Stimulated activated CD8-positive, alpha-beta memory T cell treated with anti-CD3 and anti-CD28 coated beads, Interleukin-12 subunit alpha, Interleukin-12 subunit beta, amount 100 ng/mL, for 4 hours (primary cell): ENCODE results near the gene RNH1.

Experiments used
- DNase-seq: peaks from one replicate; pipeline ENCODE4 v3.0.0-alpha.2; 2020; ENCODE audit warnings: low read depth

Gene RNH1

DNA sequence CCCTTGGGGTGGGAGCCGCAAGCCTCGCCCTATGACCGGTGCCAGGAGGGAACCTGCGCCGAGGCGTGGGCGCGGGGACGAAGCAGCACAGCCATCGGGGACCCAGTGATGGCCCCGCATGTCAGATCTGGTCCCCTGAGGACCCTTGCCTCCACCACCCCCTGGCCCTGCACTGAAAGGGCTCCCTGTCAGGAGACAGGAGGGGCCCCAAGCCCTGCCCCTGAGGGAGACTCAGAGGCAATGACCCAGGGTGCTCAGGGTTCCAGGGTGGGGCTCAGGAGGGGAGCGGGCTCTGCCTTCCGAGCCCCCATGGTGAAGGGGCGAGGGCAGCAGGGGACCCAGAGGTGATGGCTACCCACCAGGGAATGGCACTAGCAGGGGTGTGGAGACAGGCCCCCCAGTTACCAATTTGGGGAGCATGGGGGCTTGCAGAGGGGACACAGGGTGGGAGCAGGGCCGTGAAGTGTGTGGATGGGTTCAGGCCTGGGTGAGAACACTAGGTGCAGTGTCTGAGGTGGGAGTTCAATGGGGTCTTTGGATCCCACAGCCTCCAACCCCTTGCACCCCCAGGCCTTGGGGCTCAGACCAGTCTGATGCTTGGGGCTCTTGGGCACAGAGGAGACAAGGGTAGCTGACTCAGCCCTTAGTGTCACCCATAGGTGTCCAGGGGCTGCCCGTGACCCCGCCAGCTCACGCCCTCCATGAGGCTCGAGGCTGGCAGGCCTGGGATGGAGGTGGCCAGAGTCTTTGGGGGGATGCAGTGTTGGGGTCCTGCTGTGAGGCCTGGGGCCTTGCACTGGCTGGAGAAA is 30.8 kb upstream of the RNH1 start:
- DNase-seq: no peak

GRCh38 chr11:536841-537621 is 30.0 kb upstream of the RNH1 start, which contains the start of gene LRRC56:
LRRC56 (plus strand) TSS chr11:537527; CDS start chr11:540685, 3,158 bp downstream.
- DNase-seq: peak; percentile 91

- peak; percentile 92 for DNase-seq
Measured at GRCh38 chr11:535519-536454, 28.7 kb upstream of the RNH1 start, which contains the start of gene HRAS. HRAS (minus strand) TSS chr11:535576.

DNA sequence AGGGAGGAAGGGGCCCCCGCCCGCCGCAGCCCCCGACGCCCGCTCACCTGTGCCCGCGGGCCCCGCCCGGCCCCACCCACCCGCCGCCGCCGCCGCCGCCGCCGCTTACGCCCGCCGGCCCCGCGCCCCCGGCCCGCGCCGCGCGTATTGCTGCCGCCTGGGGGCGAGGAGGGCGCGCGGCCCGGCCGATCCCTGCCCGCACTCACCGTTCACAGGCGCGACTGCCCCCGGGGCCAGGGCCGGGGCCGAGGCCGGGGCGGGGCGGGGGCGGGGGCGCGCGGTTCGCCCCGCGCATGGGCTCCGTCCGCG is 28.1 kb upstream of the RNH1 start:
- no peak for DNase-seq

DNA sequence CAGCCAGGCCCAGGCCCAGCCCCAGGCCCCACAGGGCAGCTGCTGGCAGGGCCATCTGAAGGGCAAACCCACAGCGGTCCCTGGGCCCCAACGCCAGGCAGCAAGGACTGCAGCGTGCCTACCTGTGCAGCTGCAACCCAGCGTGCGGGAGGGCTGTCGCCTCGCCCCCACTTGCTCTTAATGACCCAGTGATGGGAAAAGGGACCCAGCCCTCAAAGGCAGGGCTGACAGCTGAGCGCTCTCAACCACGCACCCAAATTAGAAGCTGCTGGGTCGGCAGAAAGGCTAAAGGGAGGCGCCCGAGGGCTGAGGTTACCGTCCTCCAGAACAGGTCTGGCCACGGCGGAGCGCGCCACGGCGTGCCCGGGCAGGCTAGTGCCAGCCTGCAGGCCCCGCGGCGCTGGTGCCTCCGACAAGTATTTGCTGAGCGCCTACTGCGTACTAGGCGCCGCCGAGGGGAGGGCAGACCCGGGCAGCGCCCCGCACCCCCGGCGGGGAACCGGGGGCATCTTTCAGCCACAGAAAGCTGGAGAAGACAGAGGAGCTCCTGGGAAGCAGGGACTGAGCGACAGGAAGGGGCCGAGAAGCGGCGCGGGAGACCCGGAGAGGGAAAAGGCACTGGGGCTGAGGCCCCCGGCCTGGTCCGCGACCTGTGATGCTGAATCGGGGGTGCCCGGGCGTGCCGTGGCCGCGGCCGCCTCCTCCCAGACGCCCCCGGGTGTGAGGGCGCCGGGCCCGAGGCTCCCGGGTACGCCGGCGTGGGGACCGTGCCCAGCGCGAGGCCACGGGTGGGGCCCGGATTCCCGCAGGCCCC is 27.6 kb upstream of the RNH1 start:
- DNase-seq: no peak

GRCh38 chr11:533586-534395 is 26.7 kb upstream of the RNH1 start:
- DNase-seq: no peak

GRCh38 chr11:532986-533585 is 26.0 kb upstream of the RNH1 start:
- no peak for DNase-seq

DNA sequence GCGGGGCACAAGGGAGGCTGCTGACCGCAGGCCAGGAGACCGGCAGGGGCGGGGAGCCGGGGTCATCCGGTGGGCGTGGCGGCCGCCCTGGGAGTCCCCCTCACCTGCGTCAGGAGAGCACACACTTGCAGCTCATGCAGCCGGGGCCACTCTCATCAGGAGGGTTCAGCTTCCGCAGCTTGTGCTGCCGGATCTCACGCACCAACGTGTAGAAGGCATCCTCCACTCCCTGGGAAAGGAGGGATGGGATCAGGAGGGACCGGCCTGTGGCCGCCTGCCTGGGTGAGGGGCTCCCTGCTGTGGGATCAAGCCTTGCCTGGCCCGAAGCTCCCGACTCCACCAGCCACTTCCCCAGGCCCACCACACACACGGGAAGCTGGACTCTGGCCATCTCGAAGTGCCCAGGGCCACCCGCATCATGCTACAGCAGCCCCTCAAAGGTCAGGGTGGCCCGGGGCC is 25.5 kb upstream of the RNH1 start:
- no peak for DNase-seq

GRCh38 chr11:531919-532526 is 25.0 kb upstream of the RNH1 start:
- DNase-seq: no peak

GRCh38 chr11:530960-531831 is 24.2 kb upstream of the RNH1 start:
- no peak for DNase-seq

DNA sequence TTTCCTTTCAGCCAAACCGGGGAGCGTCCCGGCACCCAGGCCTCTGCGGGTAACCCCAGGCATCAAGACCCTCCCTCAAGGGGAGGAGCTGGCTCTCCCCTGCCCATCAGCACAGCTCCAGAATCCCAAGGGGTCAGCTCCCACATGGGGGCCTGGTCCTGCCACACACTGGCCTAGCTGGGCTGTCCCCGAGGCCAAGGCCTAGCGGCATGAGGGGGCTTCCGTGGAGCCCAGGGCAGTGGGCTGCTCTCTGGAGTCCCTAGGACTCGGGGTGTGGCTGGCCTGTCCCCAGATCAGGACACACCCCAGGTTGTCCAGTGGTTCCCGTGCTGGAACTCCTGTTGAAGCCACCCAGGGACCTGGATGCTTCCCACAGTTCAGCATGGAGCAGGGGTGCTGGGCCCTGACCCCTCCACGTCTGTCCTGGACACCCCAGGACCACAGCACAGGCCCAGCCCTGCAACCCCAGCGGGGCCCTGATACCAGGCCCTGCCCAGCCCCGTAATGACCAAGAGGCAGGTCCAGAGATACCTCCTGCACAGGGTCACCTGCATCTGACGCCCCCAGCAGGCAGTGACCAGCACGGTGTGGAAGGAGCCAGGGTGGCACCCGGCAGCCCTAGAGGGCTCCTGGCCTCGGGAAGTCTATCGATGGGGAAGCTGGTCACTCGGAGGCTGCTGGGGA is 22.8 kb upstream of the RNH1 start:
- DNase-seq: no peak

GRCh38 chr11:528815-529727 is 22.0 kb upstream of the RNH1 start:
- no peak for DNase-seq

- DNase-seq: no peak
Measured at GRCh38 chr11:528166-528814, 21.2 kb upstream of the RNH1 start.

- no peak for DNase-seq
Measured at GRCh38 chr11:526192-526591, 19.1 kb upstream of the RNH1 start.

DNA sequence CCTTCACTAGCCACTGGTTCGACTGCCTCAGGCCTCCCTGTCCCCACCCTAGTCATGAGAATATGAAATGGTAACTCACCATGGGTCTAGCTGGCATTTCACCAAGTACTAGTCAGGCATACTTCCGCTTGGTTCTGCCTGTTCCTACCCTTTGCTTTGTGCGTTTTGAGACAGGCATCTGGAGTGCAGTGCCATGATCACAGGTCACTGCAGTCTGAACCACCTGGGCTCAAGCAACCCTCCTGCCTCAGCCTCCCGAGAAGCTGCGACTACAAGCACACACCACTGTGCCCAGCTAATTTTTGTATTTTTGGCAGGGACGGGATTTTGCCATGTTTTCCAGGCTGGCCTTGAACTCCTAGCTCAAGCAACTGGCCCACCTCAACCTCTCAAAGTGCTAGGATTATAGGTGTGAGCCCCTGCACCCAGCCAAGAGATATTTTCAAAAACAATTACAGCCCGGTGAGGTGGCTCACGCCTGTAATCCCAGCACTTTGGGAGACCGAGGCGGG is 14.2 kb upstream of the RNH1 start:
- no peak for DNase-seq
